Right atrium auricular region (tissue), 2 donors: ENCODE results near the gene UQCRC2. TPM values are rescaled to one million over a fixed set of nuclear protein-coding genes. Genes with fewer than 3 reads are reported as not detected.
"Not testable (repeated sequence)": the region's sequence is repeated elsewhere in the genome, so short reads cannot be mapped to it uniquely, and the experiment has no call there.

Experiments
- DNase-seq: peaks from one replicate; pipeline ENCODE4 v3.0.0-alpha.2; 2019; ENCODE audit warnings: low spot score
- H3K27ac ChIP-seq, 2 donors: fragments of 200-600 bp; sonication (generic); 1 replicate in 1 of 2; 2 replicates in 1 of 2; pipeline ENCODE4 v1.5.1; 2016 to 2019
- H3K27me3 ChIP-seq, 2 donors: fragments of 200-600 bp; sonication (generic); one replicate each; pipeline versions ENCODE4 v1.5.1 to v1.6.0; 2017 to 2019
- H3K36me3 ChIP-seq: fragments of 200-600 bp; sonication (generic); one replicate; pipeline ENCODE4 v1.5.1; 2016
- H3K4me1 ChIP-seq, 2 donors: fragments of 200-600 bp; sonication (generic); one replicate each; pipeline versions ENCODE4 v1.5.1 to v1.6.0; 2017 to 2019
- H3K4me3 ChIP-seq, 2 donors: fragments of 200-600 bp; sonication (generic); 1 replicate in 1 of 2; 2 replicates in 1 of 2; pipeline ENCODE4 v1.5.1; 2017 to 2019; ENCODE audit warnings: mild to moderate bottlenecking in 1 of 2, moderate library complexity in 1 of 2
- H3K9me3 ChIP-seq, 2 donors: fragments of 200-600 bp; sonication (generic); one replicate each; pipeline ENCODE4 v1.5.1; 2019
- total RNA-seq, 2 donors: library from RNA; depleted of rRNA; stranded (reverse); fragments of >200 nt; gene quantifications; one replicate each; pipeline ENCODE4 v1.1.0, GENCODE V29; 2016
- TF ChIP-seq, protein P1 (sequence below), 2 donors: fragments of 200-600 bp; sonication (generic); IDR thresholded peaks; one replicate each; pipeline ENCODE4 v1.5.1; 2019; ENCODE audit warnings: antibody characterized with exemption in 2 of 2

The UQCRC2 gene
- total RNA-seq, 2 donors from 2014 or later, result 249 to 489 TPM

DNA sequence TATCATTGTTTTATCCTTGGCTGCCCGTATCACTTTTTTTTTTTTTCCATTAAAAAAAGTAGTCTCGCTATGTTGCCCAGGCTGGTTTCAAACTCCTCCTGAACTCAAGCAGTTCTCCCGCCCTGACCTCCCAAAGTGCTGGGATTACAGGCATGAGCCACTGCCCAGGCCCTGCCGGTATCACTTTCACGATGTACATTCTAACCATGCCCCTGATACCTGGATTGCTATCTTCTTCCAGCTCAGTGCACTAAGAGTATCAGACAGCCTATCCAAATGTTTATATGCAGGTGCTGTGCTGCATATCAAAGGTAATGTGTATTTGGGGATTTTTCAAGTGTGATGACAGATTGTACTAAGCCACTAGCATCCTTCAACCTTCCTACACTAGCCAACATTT is 69.0 kb downstream of the UQCRC2 start:
- H3K27ac ChIP-seq, result no peak overlapping the region
- H3K4me1 ChIP-seq, result peaks cover 0 to 10% of the 10 kb centered on the region in 2 donors
- DNase-seq, result no peak
- TF ChIP-seq, protein P1, sequence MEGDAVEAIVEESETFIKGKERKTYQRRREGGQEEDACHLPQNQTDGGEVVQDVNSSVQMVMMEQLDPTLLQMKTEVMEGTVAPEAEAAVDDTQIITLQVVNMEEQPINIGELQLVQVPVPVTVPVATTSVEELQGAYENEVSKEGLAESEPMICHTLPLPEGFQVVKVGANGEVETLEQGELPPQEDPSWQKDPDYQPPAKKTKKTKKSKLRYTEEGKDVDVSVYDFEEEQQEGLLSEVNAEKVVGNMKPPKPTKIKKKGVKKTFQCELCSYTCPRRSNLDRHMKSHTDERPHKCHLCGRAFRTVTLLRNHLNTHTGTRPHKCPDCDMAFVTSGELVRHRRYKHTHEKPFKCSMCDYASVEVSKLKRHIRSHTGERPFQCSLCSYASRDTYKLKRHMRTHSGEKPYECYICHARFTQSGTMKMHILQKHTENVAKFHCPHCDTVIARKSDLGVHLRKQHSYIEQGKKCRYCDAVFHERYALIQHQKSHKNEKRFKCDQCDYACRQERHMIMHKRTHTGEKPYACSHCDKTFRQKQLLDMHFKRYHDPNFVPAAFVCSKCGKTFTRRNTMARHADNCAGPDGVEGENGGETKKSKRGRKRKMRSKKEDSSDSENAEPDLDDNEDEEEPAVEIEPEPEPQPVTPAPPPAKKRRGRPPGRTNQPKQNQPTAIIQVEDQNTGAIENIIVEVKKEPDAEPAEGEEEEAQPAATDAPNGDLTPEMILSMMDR (IDR thresholded peaks at IDR 0.05), result no peak
- no peaks in the 10 kb centered on the region for H3K36me3 ChIP-seq
- no peaks in the 10 kb centered on the region for H3K27me3 ChIP-seq
- no peaks in the 10 kb centered on the region for H3K9me3 ChIP-seq
- no peak overlapping the region for H3K4me3 ChIP-seq

DNA sequence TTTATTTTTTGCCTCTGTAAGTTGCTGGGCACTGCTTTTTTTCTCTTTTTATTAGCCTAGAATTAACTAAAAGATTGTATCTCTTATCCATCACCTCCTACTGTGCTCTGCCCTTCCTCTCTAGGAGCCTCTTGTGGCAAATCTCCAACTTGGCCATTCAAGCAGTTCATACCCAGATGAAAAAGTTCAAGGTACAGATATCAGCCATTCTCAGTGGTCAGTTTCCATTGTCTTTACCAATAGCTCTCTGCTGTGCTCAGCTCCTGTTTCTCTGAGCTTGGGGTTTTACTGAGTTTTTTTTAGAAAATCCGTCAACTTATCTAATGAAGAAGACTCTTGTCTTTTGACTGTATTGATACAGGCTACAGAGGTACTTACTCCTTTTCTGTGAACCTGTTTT is 70.3 kb downstream of the UQCRC2 start:
- peaks cover 0 to 12% of the 10 kb centered on the region in 2 donors for H3K4me1 ChIP-seq
- TF ChIP-seq, protein P1 (IDR thresholded peaks at IDR 0.05), result no peak
- no peaks in the 10 kb centered on the region for H3K27me3 ChIP-seq
- no peaks in the 10 kb centered on the region for H3K9me3 ChIP-seq
- H3K36me3 ChIP-seq, result no peaks in the 10 kb centered on the region
- no peak for DNase-seq
- H3K4me3 ChIP-seq, result no peak overlapping the region
- no peak overlapping the region for H3K27ac ChIP-seq

DNA sequence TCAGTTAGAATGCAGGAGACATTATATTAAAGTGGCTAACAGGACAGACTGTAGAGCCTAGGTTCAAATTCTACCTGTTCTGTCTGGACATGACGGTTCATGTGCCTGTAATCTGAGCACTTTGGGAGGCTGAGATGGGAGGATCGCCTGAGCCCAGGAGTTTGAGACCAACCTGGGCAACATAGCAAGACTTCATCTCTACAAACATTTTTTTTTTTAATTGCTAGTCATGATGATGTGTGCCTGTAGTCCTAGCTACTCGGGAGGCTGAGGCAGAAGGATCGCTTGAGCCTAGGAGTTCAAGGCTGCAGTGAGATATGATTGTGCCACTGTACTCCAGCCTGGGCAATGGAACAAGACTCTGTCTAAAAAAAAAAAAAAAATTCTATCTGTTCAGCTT is 71.6 kb downstream of the UQCRC2 start:
- H3K27me3 ChIP-seq, H3K36me3 ChIP-seq, H3K4me3 ChIP-seq, H3K27ac ChIP-seq, DNase-seq, H3K9me3 ChIP-seq: not testable (repeated sequence)
- peaks cover 0 to 16% of the 10 kb centered on the region in 2 donors for H3K4me1 ChIP-seq

DNA sequence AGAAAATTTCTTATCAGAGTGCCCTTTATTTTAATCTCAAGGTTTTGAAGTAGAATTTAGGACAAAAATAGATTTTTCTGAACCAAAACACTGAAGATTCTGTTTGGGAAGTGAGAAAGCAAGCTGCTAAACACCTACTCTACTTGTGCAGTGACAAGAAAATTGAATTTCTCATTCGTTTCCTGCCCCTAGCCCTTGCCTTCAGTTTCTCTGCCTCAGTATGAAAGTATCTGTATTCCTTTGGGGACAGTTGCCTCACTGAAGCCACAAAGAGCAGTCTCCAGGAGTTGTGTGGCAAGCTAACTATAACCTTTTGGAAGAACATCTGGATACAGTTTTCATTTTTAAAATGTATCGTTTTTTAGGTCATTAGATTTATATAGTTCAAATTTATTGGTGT is 74.5 kb downstream of the UQCRC2 start:
- H3K36me3 ChIP-seq, result no peaks in the 10 kb centered on the region
- no peak overlapping the region for H3K4me3 ChIP-seq
- TF ChIP-seq, protein P1 (IDR thresholded peaks at IDR 0.05), result no peak
- no peaks in the 10 kb centered on the region for H3K27me3 ChIP-seq
- H3K9me3 ChIP-seq, result no peaks in the 10 kb centered on the region
- H3K4me1 ChIP-seq, result peaks cover 0 to 19% of the 10 kb centered on the region in 2 donors
- H3K27ac ChIP-seq, result no peak overlapping the region
- DNase-seq, result no peak

DNA sequence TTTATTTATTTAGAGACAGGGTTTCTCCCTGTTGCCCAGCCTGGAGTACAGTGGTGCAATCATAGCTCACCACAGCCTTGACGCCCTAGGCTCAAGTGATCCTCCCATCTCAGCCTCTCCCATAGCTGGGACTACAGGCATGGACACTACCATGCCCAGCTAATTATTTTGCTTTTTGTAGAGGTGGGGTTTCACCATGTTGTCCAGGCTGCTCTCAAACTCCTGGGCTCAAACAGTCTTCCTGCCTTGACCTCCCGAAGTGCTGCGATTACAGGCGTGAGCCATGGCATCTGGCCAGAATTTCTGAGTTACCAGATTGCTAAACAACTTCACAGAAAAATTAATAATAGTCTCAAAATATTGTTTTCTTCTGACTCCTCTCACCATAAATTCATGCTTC is 76.5 kb downstream of the UQCRC2 start:
- H3K36me3 ChIP-seq, result no peaks in the 10 kb centered on the region
- H3K27me3 ChIP-seq, result no peaks in the 10 kb centered on the region
- DNase-seq, result no peak
- TF ChIP-seq, protein P1 (IDR thresholded peaks at IDR 0.05), result no peak
- peaks cover 0 to 19% of the 10 kb centered on the region in 2 donors for H3K4me1 ChIP-seq
- no peaks in the 10 kb centered on the region for H3K9me3 ChIP-seq
- H3K4me3 ChIP-seq, result no peak overlapping the region
- H3K27ac ChIP-seq, result no peak overlapping the region

DNA sequence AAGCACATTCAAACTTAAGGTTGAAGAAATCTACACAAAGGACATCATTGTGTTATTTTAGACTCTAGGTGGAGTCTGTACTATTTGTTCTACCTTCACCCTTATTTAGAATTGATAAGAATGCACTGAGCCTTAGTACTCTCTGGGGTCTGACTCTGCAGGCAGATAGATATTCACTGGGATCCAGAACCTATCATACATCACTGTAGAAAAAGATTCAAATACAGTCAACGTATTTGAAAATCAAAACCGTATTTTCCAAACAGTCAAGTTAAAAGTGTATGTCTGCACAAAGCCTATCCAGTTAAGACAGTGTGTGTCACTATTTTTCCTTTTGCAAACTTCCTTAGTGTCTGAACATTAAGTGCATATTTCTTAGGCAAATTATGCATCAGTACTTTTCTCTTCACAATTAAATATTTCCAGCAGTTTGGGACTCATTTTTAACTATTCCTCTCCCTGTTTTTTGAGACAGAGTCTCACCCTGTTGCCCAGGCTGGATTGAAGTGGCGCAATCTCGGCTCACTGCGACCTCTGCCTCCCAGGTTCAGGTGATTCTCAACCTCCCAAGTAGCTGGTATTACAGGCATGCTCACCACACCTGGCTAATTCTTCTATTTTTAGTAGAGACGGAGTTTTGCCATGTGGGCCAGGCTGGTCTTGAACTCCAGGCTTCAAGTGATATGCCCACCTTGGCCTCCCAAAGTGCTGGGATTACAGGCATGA is 77.1 kb downstream of the UQCRC2 start:
- TF ChIP-seq, protein P1 (IDR thresholded peaks at IDR 0.05), result no peak
- H3K9me3 ChIP-seq, result no peaks in the 10 kb centered on the region
- H3K27ac ChIP-seq, result no peak overlapping the region
- no peak for DNase-seq
- peaks cover 0 to 19% of the 10 kb centered on the region in 2 donors for H3K4me1 ChIP-seq
- no peaks in the 10 kb centered on the region for H3K27me3 ChIP-seq
- no peaks in the 10 kb centered on the region for H3K36me3 ChIP-seq
- H3K4me3 ChIP-seq, result no peak overlapping the region
